HG03342 (cell line): ENCODE results near the gene GBP2.
A peak's percentile ranks its signal among the peaks of the same experiment; 100 is the strongest.
"Not testable (repeated sequence)": the region's sequence is repeated elsewhere in the genome, so short reads cannot be mapped to it uniquely, and the experiment has no call there.

Source experiments
- ATAC-seq: cut with Tn5 transposase; IDR thresholded peaks from one replicate; pipeline ENCODE4 v1.9.1; 2021; ENCODE audit warnings: mild to moderate bottlenecking, moderate library complexity; ENCODE audit not compliant: unreplicated experiment

The GBP2 gene

GRCh38 chr1:89126602-89127565, 970 bp upstream of the GBP2 start:
- ATAC-seq, result not testable (repeated sequence)

GRCh38 chr1:89125240-89125912, 538 bp downstream of the GBP2 start:
- ATAC-seq, result peak; percentile 30

- no peak for ATAC-seq
Measured at GRCh38 chr1:89121641-89122040, 4.3 kb downstream of the GBP2 start.

- ATAC-seq, result no peak
Measured at GRCh38 chr1:89114662-89115061, 11.3 kb downstream of the GBP2 start.

GRCh38 chr1:89112871-89113613, 12.9 kb downstream of the GBP2 start:
- no peak for ATAC-seq

- ATAC-seq, result no peak
Measured at GRCh38 chr1:89104687-89105086, 21.2 kb downstream of the GBP2 start.

GRCh38 chr1:89104147-89104546, 21.8 kb downstream of the GBP2 start:
- ATAC-seq, result no peak

GRCh38 chr1:89102021-89102420, 23.9 kb downstream of the GBP2 start:
- no peak for ATAC-seq

GRCh38 chr1:89100412-89100811, 25.5 kb downstream of the GBP2 start:
- ATAC-seq, result no peak

- no peak for ATAC-seq
Measured at GRCh38 chr1:89098857-89099256, 27.1 kb downstream of the GBP2 start.

GRCh38 chr1:89095737-89096136, 30.2 kb downstream of the GBP2 start:
- no peak for ATAC-seq

GRCh38 chr1:89089962-89090361, 36.0 kb downstream of the GBP2 start:
- ATAC-seq, result no peak

GRCh38 chr1:89088572-89088971, 37.3 kb downstream of the GBP2 start:
- ATAC-seq, result no peak

GRCh38 chr1:89087241-89087640, 38.7 kb downstream of the GBP2 start:
- ATAC-seq, result no peak

GRCh38 chr1:89085781-89086180, 40.1 kb downstream of the GBP2 start:
- ATAC-seq, result no peak

GRCh38 chr1:89081005-89081404, 44.9 kb downstream of the GBP2 start:
- no peak for ATAC-seq

- ATAC-seq, result not testable (repeated sequence)
Measured at GRCh38 chr1:89080068-89080467, 45.8 kb downstream of the GBP2 start.

- not testable (repeated sequence) for ATAC-seq
Measured at GRCh38 chr1:89072466-89073065, 53.3 kb downstream of the GBP2 start.

GRCh38 chr1:89070509-89070908, 55.4 kb downstream of the GBP2 start:
- no peak for ATAC-seq

- no peak for ATAC-seq
Measured at GRCh38 chr1:89069951-89070350, 56.0 kb downstream of the GBP2 start.

- ATAC-seq, result no peak
Measured at GRCh38 chr1:89068291-89068690, 57.6 kb downstream of the GBP2 start.
